HG02610 (cell line): ENCODE results near the gene SDR39U1.
A peak's percentile ranks its signal among the peaks of the same experiment; 100 is the strongest.

Experiments used
- ATAC-seq: cut with Tn5 transposase; IDR thresholded peaks from one replicate; pipeline ENCODE4 v1.9.1; 2021; ENCODE audit warnings: mild to moderate bottlenecking, moderate library complexity; ENCODE audit not compliant: unreplicated experiment

SDR39U1 gene

GRCh38 chr14:24430143-24430681 is 12.4 kb downstream of the SDR39U1 start:
- ATAC-seq, result peak; percentile 61

- peak; percentile 87 for ATAC-seq
Observed at GRCh38 chr14:24429395-24430142, 13.0 kb downstream of the SDR39U1 start, which contains the start of the genes CBLN3 and KHNYN. Gene CBLN3, minus strand, starts transcription at chr14:24429668. Its CDS starts 614 bp downstream, at chr14:24429054. Gene KHNYN, plus strand, starts transcription at chr14:24429954. Its CDS starts 777 bp downstream, at chr14:24430731.

- ATAC-seq, result no peak
Observed at GRCh38 chr14:24428628-24429394, 13.8 kb downstream of the SDR39U1 start.

GRCh38 chr14:24427537-24428508 is 14.8 kb downstream of the SDR39U1 start:
- ATAC-seq, result no peak

- ATAC-seq, result no peak
Observed at GRCh38 chr14:24426912-24427536, 15.6 kb downstream of the SDR39U1 start.

GRCh38 chr14:24426150-24426911 is 16.2 kb downstream of the SDR39U1 start:
- ATAC-seq, result no peak

- ATAC-seq, result no peak
Observed at GRCh38 chr14:24425704-24426103, 16.9 kb downstream of the SDR39U1 start.

- ATAC-seq, result no peak
Observed at GRCh38 chr14:24422694-24423601, 19.6 kb downstream of the SDR39U1 start.

- ATAC-seq, result no peak
Observed at GRCh38 chr14:24422261-24422660, 20.3 kb downstream of the SDR39U1 start.

GRCh38 chr14:24418492-24418873 is 24.1 kb downstream of the SDR39U1 start:
- no peak for ATAC-seq

- no peak for ATAC-seq
Observed at GRCh38 chr14:24417832-24418491, 24.6 kb downstream of the SDR39U1 start.

- no peak for ATAC-seq
Observed at GRCh38 chr14:24416932-24417619, 25.5 kb downstream of the SDR39U1 start.

GRCh38 chr14:24416254-24416931 is 26.2 kb downstream of the SDR39U1 start:
- no peak for ATAC-seq

GRCh38 chr14:24415421-24416253 is 26.9 kb downstream of the SDR39U1 start:
- no peak for ATAC-seq

GRCh38 chr14:24414732-24415420 is 27.7 kb downstream of the SDR39U1 start:
- ATAC-seq, result no peak
